DOHH2 (cell line): Measurements from ENCODE around the gene CNN1.

Experiments used
- H3F3A ChIP-seq: fragments of 200-600 bp; sonication (generic), shearing (Covaris generic); 2 replicates; pipeline ENCODE4 v1.6.0; 2016; ENCODE audit warnings: antibody characterized with exemption, mild to moderate bottlenecking; ENCODE audit not compliant: control insufficient read depth, insufficient read depth
- H3K27ac ChIP-seq: fragments of 200-600 bp; sonication (generic); 2 replicates; pipeline ENCODE4 v1.5.1; 2014; ENCODE audit warnings: low read depth, mild to moderate bottlenecking, low read length, moderate library complexity
- H3K27me3 ChIP-seq: fragments of 200-600 bp; sonication (generic); 2 replicates; pipeline ENCODE4 v1.6.1; 2014; ENCODE audit warnings: mild to moderate bottlenecking, low read length, mixed read lengths; ENCODE audit not compliant: control insufficient read depth
- H3K36me3 ChIP-seq: fragments of 200-600 bp; sonication (generic); 2 replicates; pipeline ENCODE4 v1.6.1; 2014; ENCODE audit warnings: mild to moderate bottlenecking, low read length, moderate library complexity, mixed read lengths; ENCODE audit not compliant: control insufficient read depth
- H3K4me1 ChIP-seq: fragments of 200-600 bp; sonication (generic); 2 replicates; pipeline ENCODE4 v1.6.1; 2014; ENCODE audit warnings: mild to moderate bottlenecking, low read length, mixed read lengths; ENCODE audit not compliant: control insufficient read depth
- H3K4me2 ChIP-seq: fragments of 200-600 bp; sonication (generic); 2 replicates; pipeline ENCODE4 v1.6.0; 2014; ENCODE audit warnings: mild to moderate bottlenecking, low read length, moderate library complexity
- H3K4me3 ChIP-seq: fragments of 200-600 bp; sonication (generic); 2 replicates; pipeline ENCODE4 v1.5.1; 2014; ENCODE audit warnings: mild to moderate bottlenecking, low read length, mixed read lengths
- H3K79me2 ChIP-seq: fragments of 200-600 bp; sonication (generic); 2 replicates; pipeline ENCODE4 v1.6.1; 2014; ENCODE audit warnings: mild to moderate bottlenecking, low read length, mixed read lengths; ENCODE audit not compliant: control insufficient read depth
- H3K9me2 ChIP-seq: fragments of 200-600 bp; sonication (generic); replicated peaks from 2 replicates; pipeline ENCODE4 v1.6.1; 2014; ENCODE audit warnings: mild to moderate bottlenecking, low read length, mixed read lengths; ENCODE audit not compliant: control insufficient read depth
- H3K9me3 ChIP-seq: fragments of 200-600 bp; sonication (generic); 2 replicates; pipeline ENCODE4 v1.6.1; 2014; ENCODE audit warnings: antibody characterized with exemption, low read length, mixed read lengths; ENCODE audit not compliant: control insufficient read depth, insufficient read depth
- H4K20me1 ChIP-seq: fragments of 200-600 bp; sonication (generic); 2 replicates; pipeline ENCODE4 v1.6.0; 2014; ENCODE audit warnings: low read depth, mild to moderate bottlenecking, antibody characterized with exemption, low read length, moderate library complexity; ENCODE audit not compliant: control insufficient read depth, insufficient read depth
- CTCF ChIP-seq: fragments of 200-600 bp; sonication (generic); IDR thresholded peaks from one replicate; pipeline ENCODE4 v1.5.1; 2014; ENCODE audit warnings: antibody characterized with exemption, mild to moderate bottlenecking, low read depth, low read length; ENCODE audit not compliant: poor library complexity, severe bottlenecking
- EZH2phosphoT487 ChIP-seq: fragments of 200-600 bp; sonication (generic); IDR thresholded peaks from 2 replicates; pipeline ENCODE4 v1.6.1; 2017; ENCODE audit warnings: borderline replicate concordance, mild to moderate bottlenecking, antibody characterized with exemption, low read length, moderate library complexity, mixed read lengths

CNN1 gene

GRCh38 chr19:11535792-11536595, 2.7 kb upstream of the CNN1 start:
- Histone ChIP-seq H3K79me2 (no peaks in the 10 kb centered on the region), H3K27ac (peak overlapping the region; percentile 20), H3F3A (peaks cover 14% of the 10 kb centered on the region), H4K20me1 (no peaks in the 10 kb centered on the region), H3K4me1 (peaks cover 27% of the 10 kb centered on the region), H3K27me3 (peaks cover 17% of the 10 kb centered on the region), H3K9me3 (no peaks in the 10 kb centered on the region), H3K9me2 (no peaks in the 10 kb centered on the region), H3K4me2 (peak overlapping the region; percentile 71), H3K4me3 (peak overlapping the region; percentile 77), H3K36me3 (no peaks in the 10 kb centered on the region)
- TF ChIP-seq EZH2phosphoT487 (no peak), CTCF (peak; percentile 86)

- H3F3A ChIP-seq, result peaks cover 2% of the 10 kb centered on the region; the same call in 1 of the 2 replicates
- H3K4me2 ChIP-seq, result no peak overlapping the region
- H3K27ac ChIP-seq, result no peak overlapping the region
- no peaks in the 10 kb centered on the region for H3K9me2 ChIP-seq
- H4K20me1 ChIP-seq, result no peaks in the 10 kb centered on the region
- H3K36me3 ChIP-seq, result no peaks in the 10 kb centered on the region
- H3K79me2 ChIP-seq, result no peaks in the 10 kb centered on the region
- TF ChIP-seq EZH2phosphoT487 (no peak), CTCF (no peak)
- H3K4me3 ChIP-seq, result no peak overlapping the region
- peaks cover 18% of the 10 kb centered on the region for H3K4me1 ChIP-seq
- H3K9me3 ChIP-seq, result no peaks in the 10 kb centered on the region
- H3K27me3 ChIP-seq, result peaks cover 20% of the 10 kb centered on the region
These were observed 1.1 kb downstream of the CNN1 start for GRCh38 chr19:11539495-11540365.

- H3K79me2 ChIP-seq, result no peaks in the 10 kb centered on the region
- no peaks in the 10 kb centered on the region for H4K20me1 ChIP-seq
- no peaks in the 10 kb centered on the region for H3K9me2 ChIP-seq
- no peak overlapping the region for H3K27ac ChIP-seq
- TF ChIP-seq EZH2phosphoT487 (no peak), CTCF (no peak)
- no peaks in the 10 kb centered on the region for H3K36me3 ChIP-seq
- no peaks in the 10 kb centered on the region for H3K9me3 ChIP-seq
- H3K4me2 ChIP-seq, result no peak overlapping the region
- peaks cover 8% of the 10 kb centered on the region for H3K4me1 ChIP-seq
- no peak overlapping the region for H3K4me3 ChIP-seq
- peaks cover 20% of the 10 kb centered on the region for H3K27me3 ChIP-seq
- no peaks in the 10 kb centered on the region for H3F3A ChIP-seq
These were observed 2.0 kb downstream of the CNN1 start for GRCh38 chr19:11540645-11541044.
